ENCODE measurements around the gene REXO1.

- TF ChIP-seq CTCF (conservative IDR thresholded peaks at IDR 0.05; ENCODE audit: low read length) (no peak), EZH2phosphoT487 (IDR thresholded peaks at IDR 0.05; ENCODE audit: borderline replicate concordance) (no peak)
Observed at GRCh38 chr19:1785310-1785709, 63.0 kb downstream of the REXO1 start.
